ENCODE data around the gene ALLC.

ALLC gene

GRCh38 chr2:3651691-3652648, 6.0 kb upstream of the ALLC start:
- H3K4me3 ChIP-seq (ENCODE audit: control insufficient read depth, low read depth, low read length) = no peak overlapping the region
- peak; percentile 26 for DNase-seq (ENCODE audit: low read depth)
- TF ChIP-seq CTCF (conservative IDR thresholded peaks at IDR 0.05; ENCODE audit: control insufficient read depth, insufficient read depth, low read depth, low read length) = no peak

- no peak overlapping the region for H3K4me3 ChIP-seq (ENCODE audit: control insufficient read depth, low read depth, low read length)
- DNase-seq (ENCODE audit: low read depth) = no peak
- no peak for TF ChIP-seq CTCF (conservative IDR thresholded peaks at IDR 0.05; ENCODE audit: control insufficient read depth, insufficient read depth, low read depth, low read length)
These were observed 4.9 kb upstream of the ALLC start for GRCh38 chr2:3652896-3653625.

- H3K4me3 ChIP-seq (ENCODE audit: control insufficient read depth, low read depth, low read length) = no peak overlapping the region
- no peak for DNase-seq (ENCODE audit: low read depth)
- no peak for TF ChIP-seq CTCF (conservative IDR thresholded peaks at IDR 0.05; ENCODE audit: control insufficient read depth, insufficient read depth, low read depth, low read length)
These were observed 4.0 kb upstream of the ALLC start for GRCh38 chr2:3654011-3654410.

- DNase-seq (ENCODE audit: low read depth) = no peak
- no peak for TF ChIP-seq CTCF (conservative IDR thresholded peaks at IDR 0.05; ENCODE audit: control insufficient read depth, insufficient read depth, low read depth, low read length)
- H3K4me3 ChIP-seq (ENCODE audit: control insufficient read depth, low read depth, low read length) = no peak overlapping the region
These were observed 3.3 kb upstream of the ALLC start for GRCh38 chr2:3654531-3655225.

GRCh38 chr2:3655871-3656761, 1.9 kb upstream of the ALLC start:
- no peak for TF ChIP-seq CTCF (conservative IDR thresholded peaks at IDR 0.05; ENCODE audit: control insufficient read depth, insufficient read depth, low read depth, low read length)
- no peak overlapping the region for H3K4me3 ChIP-seq (ENCODE audit: control insufficient read depth, low read depth, low read length)
- DNase-seq (ENCODE audit: low read depth) = no peak
